ENCODE data around the gene PPP2R2B. TPM values are rescaled to one million over a fixed set of nuclear protein-coding genes. Genes with fewer than 3 reads are reported as not detected.

Gene PPP2R2B
- total RNA-seq, 1 donor from 2014 or later: 0.95 TPM

DNA sequence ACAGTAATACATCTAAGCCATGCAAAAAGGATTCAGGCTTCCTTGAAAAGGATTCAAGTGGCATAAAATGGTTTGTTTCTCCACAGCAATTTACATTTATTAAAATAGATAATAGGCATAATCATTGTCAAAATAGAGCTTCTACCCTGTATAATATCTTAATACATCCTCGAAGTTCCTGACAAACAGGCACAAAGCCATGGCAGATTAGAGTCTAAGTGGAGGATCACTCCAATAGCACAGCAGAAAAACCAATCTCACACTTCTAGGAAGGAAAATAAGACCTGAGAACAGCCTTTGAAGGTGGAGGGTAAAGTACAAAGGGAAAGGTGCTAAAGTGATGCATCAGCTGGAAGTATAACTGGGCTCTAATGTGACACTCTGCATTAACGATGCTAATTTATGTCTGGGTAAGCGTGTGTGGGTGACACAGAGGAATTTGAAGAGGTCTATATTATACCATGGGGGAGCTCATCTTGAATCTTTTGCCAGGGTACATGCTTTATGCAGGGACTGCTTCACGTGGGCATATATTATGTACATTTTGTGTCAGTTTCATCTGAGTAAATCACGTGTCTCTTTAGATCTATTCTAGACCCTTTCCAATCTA lies 28.8 kb downstream of the PPP2R2B start:
- Histone ChIP-seq H3K4me3 (no peak overlapping the region), H3K36me3 (no peaks in the 10 kb centered on the region), H3K4me1 (no peaks in the 10 kb centered on the region), H3K27me3 (ENCODE audit: low read depth) (no peaks in the 10 kb centered on the region), H3K9me3 (no peaks in the 10 kb centered on the region), H3K27ac (no peak overlapping the region)
- TF ChIP-seq, protein P1, sequence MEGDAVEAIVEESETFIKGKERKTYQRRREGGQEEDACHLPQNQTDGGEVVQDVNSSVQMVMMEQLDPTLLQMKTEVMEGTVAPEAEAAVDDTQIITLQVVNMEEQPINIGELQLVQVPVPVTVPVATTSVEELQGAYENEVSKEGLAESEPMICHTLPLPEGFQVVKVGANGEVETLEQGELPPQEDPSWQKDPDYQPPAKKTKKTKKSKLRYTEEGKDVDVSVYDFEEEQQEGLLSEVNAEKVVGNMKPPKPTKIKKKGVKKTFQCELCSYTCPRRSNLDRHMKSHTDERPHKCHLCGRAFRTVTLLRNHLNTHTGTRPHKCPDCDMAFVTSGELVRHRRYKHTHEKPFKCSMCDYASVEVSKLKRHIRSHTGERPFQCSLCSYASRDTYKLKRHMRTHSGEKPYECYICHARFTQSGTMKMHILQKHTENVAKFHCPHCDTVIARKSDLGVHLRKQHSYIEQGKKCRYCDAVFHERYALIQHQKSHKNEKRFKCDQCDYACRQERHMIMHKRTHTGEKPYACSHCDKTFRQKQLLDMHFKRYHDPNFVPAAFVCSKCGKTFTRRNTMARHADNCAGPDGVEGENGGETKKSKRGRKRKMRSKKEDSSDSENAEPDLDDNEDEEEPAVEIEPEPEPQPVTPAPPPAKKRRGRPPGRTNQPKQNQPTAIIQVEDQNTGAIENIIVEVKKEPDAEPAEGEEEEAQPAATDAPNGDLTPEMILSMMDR (IDR thresholded peaks at IDR 0.05): no peak
- DNase-seq (no peak), ATAC-seq (no peak)
- intact Hi-C loops (cut with DNase I): no loop called here

GRCh38 chr5:146848133-146848532 lies 30.4 kb downstream of the PPP2R2B start:
- TF ChIP-seq, protein P1 (IDR thresholded peaks at IDR 0.05): no peak
- no peaks in the 10 kb centered on the region for H3K36me3 ChIP-seq
- ATAC-seq (no peak), DNase-seq (no peak)
- no peaks in the 10 kb centered on the region for H3K4me1 ChIP-seq
- H3K27me3 ChIP-seq (ENCODE audit: low read depth): no peaks in the 10 kb centered on the region
- intact Hi-C loops (cut with DNase I): no loop called here
- H3K27ac ChIP-seq: no peak overlapping the region
- no peak overlapping the region for H3K4me3 ChIP-seq
- H3K9me3 ChIP-seq: no peaks in the 10 kb centered on the region

DNA sequence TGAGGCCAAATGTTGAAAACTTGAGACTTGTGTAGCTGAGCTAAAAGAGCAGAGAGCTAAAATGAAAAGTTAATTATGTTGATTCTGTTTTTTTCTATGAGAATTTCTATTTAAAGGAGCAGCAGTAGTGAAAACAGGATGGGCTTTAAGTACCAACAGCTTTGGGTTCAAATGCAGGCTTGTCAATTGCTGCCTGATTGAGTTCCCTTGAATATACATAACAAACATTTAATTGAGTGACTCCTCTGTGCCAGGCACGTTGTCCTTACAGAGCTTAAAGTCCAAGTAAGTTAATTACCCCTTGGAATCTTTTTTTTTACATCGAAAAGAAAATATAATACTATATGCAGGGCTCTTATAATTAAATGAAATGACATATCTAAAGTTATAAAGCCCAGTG lies 38.5 kb downstream of the PPP2R2B start:
- no peak for ATAC-seq
- intact Hi-C loops (cut with DNase I): no loop called here
- no peaks in the 10 kb centered on the region for H3K27me3 ChIP-seq (ENCODE audit: low read depth)

DNA sequence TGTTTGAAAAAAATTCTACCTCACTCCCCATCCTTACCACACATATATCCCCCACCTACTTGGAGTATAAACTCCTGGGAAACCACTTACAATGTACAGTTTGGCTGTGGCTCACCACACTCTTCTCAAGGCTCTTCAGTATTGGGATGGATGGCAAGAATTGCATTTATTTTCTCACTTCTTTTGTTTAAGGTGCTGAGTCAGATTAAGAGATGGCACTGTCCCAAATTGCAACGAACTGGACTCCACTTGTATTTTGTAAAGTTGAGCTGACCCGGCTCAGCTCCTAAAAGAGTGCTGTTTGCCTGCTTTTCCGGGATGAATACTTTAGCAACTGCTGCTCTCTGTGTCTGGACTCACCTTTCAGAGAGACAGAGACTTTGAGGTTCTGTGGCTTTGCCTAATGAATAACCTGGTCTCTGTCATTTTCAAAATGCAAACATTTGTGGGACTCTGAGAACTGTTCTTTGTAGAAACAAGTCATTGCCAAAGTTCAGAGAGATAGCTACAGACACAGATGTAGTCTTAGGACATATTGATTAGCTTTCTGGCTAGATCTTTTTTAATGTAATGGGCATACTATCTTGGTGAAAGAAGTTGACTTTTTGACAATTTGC lies 42.2 kb downstream of the PPP2R2B start:
- H3K36me3 ChIP-seq: no peaks in the 10 kb centered on the region
- H3K27ac ChIP-seq: no peak overlapping the region
- no peaks in the 10 kb centered on the region for H3K27me3 ChIP-seq (ENCODE audit: low read depth)
- no peaks in the 10 kb centered on the region for H3K4me1 ChIP-seq
- no peaks in the 10 kb centered on the region for H3K9me3 ChIP-seq
- intact Hi-C loops (cut with DNase I): no loop called here
- ATAC-seq (no peak), DNase-seq (no peak)
- H3K4me3 ChIP-seq: no peak overlapping the region
- TF ChIP-seq, protein P1 (IDR thresholded peaks at IDR 0.05): no peak

More for the DNA sequence above, 38.5 kb downstream of the PPP2R2B start:
- no peak overlapping the region for H3K27ac ChIP-seq
- H3K9me3 ChIP-seq: no peaks in the 10 kb centered on the region
- DNase-seq: no peak
- no peaks in the 10 kb centered on the region for H3K36me3 ChIP-seq
- TF ChIP-seq, protein P1 (IDR thresholded peaks at IDR 0.05): no peak
- no peak overlapping the region for H3K4me3 ChIP-seq
- no peaks in the 10 kb centered on the region for H3K4me1 ChIP-seq

DNA sequence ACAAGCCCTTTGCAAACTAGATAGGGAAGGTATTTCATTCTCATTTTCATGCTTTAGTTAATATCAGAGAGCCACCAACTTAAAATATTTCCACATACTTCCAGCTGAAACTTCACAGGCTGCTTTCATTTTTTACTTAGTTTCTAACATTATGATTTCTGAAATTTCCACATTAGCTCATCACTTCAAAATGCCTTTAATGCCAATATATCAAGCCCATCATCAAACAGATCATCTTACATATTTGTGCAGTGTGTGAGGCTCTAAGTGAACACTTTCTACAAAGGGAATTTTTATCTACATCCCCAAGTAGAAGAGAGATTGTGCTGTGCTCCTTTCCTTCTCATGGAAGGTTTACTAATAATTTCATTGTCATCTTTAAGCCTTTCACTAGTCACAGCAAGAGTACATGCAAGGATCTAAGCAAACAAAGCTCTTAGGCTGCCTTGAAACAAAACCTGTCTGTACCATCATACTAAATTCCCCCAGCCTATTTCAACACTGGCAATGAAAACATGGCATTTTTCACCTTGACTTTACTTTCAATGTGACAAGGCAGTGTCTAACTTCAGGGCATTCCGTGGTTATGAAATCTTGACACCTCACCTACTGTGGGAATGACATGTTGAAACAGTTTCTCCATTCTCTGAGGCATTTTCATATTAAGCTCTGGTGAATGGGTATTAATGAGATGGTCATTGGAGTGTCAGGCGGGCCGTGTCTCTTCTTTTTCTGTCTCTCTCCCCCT lies 45.4 kb downstream of the PPP2R2B start:
- H3K36me3 ChIP-seq: no peaks in the 10 kb centered on the region
- H3K27me3 ChIP-seq (ENCODE audit: low read depth): no peaks in the 10 kb centered on the region
- DNase-seq (no peak), ATAC-seq (no peak)
- intact Hi-C loops (cut with DNase I): no loop called here
- no peaks in the 10 kb centered on the region for H3K9me3 ChIP-seq
- TF ChIP-seq, protein P1 (IDR thresholded peaks at IDR 0.05): no peak
- H3K4me1 ChIP-seq: no peaks in the 10 kb centered on the region
- no peak overlapping the region for H3K27ac ChIP-seq
- no peak overlapping the region for H3K4me3 ChIP-seq
